ENCODE data around the gene CHRNB1.
A peak's percentile ranks its signal among the peaks of the same experiment; 100 is the strongest.

CHRNB1 gene

GRCh38 chr17:7444682-7445618 lies at the start of gene CHRNB1:
CHRNB1 (plus strand) TSS chr17:7445061; CDS start chr17:7445128, 67 bp downstream.
- peak within 1 kb of the TSS; percentile 32 for H3K4me3 ChIP-seq (ENCODE audit: control insufficient read depth, low read depth, low read length)
- DNase-seq (ENCODE audit: low read depth): peak; percentile 21
- TF ChIP-seq CTCF (conservative IDR thresholded peaks at IDR 0.05; ENCODE audit: control insufficient read depth, insufficient read depth, low read depth, low read length): no peak

GRCh38 chr17:7396147-7396546 lies 48.7 kb upstream of the CHRNB1 start:
- TF ChIP-seq CTCF (conservative IDR thresholded peaks at IDR 0.05; ENCODE audit: control insufficient read depth, insufficient read depth, low read depth, low read length): no peak
- DNase-seq (ENCODE audit: low read depth): no peak
- H3K4me3 ChIP-seq (ENCODE audit: control insufficient read depth, low read depth, low read length): no peak overlapping the region

- DNase-seq (ENCODE audit: low read depth): no peak
- no peak overlapping the region for H3K4me3 ChIP-seq (ENCODE audit: control insufficient read depth, low read depth, low read length)
- no peak for TF ChIP-seq CTCF (conservative IDR thresholded peaks at IDR 0.05; ENCODE audit: control insufficient read depth, insufficient read depth, low read depth, low read length)
These were observed 46.2 kb upstream of the CHRNB1 start for GRCh38 chr17:7398612-7399011.

GRCh38 chr17:7403043-7403726 lies 41.7 kb upstream of the CHRNB1 start:
- no peak for TF ChIP-seq CTCF (conservative IDR thresholded peaks at IDR 0.05; ENCODE audit: control insufficient read depth, insufficient read depth, low read depth, low read length)
- H3K4me3 ChIP-seq (ENCODE audit: control insufficient read depth, low read depth, low read length): peak overlapping the region; percentile 67
- DNase-seq (ENCODE audit: low read depth): no peak

- peak overlapping the region; percentile 67 for H3K4me3 ChIP-seq (ENCODE audit: control insufficient read depth, low read depth, low read length)
- TF ChIP-seq CTCF (conservative IDR thresholded peaks at IDR 0.05; ENCODE audit: control insufficient read depth, insufficient read depth, low read depth, low read length): no peak
- DNase-seq (ENCODE audit: low read depth): no peak
These were observed 41.2 kb upstream of the CHRNB1 start for GRCh38 chr17:7403727-7403976.

GRCh38 chr17:7403977-7404736 lies 40.7 kb upstream of the CHRNB1 start, which contains the start of gene TMEM256:
TMEM256 (minus strand) TSS chr17:7404097; CDS start chr17:7404084, 13 bp downstream.
- peak within 1 kb of the TSS; percentile 69 for H3K4me3 ChIP-seq (ENCODE audit: control insufficient read depth, low read depth, low read length)
- no peak for TF ChIP-seq CTCF (conservative IDR thresholded peaks at IDR 0.05; ENCODE audit: control insufficient read depth, insufficient read depth, low read depth, low read length)
- peak; percentile 99 for DNase-seq (ENCODE audit: low read depth)
